ENCODE data around the gene RMI2.
A peak's percentile ranks its signal among the peaks of the same experiment; 100 is the strongest.
"Not testable (repeated sequence)": the region's sequence is repeated elsewhere in the genome, so short reads cannot be mapped to it uniquely, and the experiment has no call there.

RMI2 gene

DNA sequence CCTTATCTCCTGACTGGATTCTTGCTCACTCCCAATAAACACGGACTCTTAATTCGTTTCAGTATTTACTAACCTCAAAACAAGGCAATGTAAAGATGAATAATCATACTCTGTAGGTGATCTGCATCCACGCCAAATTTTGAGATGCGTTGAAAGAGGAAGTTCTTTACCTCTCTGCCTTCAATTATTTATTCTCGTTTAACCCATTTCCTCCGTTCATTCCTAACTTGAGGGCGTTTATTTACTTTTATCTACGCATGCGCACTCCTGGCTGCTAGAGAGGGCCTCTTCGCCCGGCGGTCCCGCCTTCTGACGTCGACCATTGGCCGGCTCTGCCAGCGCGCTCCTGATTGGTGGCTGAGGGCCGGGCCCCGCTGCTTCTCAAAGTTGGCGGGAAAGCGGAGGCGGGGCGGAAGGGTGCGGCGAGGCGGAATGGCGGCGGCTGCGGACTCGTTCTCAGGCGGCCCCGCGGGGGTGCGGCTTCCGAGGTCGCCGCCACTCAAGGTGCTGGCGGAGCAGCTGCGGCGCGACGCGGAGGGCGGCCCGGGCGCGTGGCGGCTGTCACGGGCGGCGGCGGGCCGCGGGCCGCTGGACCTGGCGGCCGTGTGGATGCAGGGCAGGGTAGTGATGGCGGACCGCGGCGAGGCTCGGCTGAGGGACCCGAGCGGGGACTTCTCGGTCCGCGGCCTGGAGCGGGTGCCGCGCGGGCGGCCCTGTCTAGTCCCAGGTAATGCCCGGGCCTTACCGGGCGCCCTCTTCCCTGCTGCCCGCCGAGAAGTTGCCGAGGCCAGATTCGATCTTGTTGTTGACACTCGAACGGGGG, at the start of gene RMI2:
Gene RMI2, plus strand, starts transcription at position 420 of the 823 bp plus-strand sequence. Its CDS starts 13 bp downstream, at position 433.
- DNase-seq (ENCODE audit: low spot score) (peak; percentile 90), FAIRE-seq (peak; percentile 77)

DNA sequence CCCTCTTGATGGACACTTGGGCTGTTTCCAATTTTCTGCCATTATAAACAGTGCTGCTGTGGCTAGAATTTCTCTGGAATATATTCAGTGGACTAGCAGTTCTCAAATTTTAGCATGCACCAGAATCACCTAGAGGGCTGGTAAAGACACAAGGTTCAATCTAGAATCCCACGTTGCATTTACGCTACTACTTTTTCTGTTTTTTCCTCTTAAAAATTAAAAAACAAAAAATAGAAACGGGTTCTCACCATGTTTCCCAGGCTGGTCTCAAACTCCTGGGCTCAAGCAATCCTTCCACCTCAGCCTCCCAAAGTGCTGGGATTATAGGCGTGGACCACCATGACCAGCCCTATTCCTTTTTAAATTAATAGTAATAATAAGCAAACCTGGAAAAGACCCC, 49.6 kb upstream of the RMI2 start:
- FAIRE-seq (no peak), DNase-seq (ENCODE audit: low spot score) (no peak)

DNA sequence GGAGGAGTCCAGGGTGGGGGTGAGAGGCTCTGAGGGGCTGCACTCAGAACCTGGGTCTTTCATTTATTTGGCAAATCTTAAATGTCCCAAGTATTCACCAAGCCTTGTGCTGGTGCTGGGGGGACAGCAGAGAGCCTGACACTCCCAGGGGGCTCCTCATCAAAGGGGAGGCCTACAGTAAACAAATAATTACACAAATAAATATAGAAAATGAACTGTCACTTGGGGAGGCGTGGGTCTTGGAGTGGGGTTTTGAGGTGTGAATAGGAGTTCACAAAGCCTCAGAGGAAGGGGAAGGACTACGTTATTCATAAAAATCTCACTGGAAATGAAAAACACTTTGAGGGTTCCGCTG, 48.9 kb upstream of the RMI2 start:
- DNase-seq (ENCODE audit: low spot score) (no peak), FAIRE-seq (no peak)

DNA sequence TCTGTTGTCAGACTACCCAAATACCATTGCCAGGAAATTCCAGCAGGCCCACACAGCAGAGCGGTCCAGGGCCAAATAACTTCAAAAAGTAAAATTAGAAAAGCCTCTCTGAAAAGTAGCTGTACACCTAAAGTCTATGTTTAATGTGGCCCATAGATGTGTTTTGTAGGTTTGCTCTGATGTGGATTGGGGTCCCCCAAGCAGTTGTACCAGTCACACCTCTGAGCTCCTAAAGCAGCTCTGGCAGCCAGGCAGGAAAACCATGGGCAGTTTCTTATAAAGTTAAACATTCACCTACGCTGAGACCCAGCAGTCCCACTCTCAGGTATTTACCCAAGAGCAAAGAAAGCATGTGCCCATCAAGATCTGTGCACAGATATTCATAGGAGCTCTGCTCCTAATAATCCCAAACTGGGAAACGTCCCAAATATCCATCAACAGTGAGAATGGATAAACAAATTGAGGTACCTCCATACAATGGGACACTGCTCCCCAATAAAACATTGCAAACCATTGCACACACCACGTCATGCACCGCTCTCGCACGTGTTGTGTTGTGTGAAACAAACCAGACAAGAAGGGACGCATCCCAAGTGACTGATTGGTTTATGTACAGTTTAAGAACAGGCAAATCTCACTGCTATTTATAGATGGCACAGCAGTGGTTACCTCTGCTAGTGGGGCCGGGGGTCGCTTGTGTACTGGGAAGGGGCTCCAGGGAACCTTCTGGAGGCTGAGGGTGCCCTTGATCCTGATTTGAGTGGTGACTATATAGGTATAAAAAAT, 48.4 kb upstream of the RMI2 start:
- FAIRE-seq, result no peak

DNA sequence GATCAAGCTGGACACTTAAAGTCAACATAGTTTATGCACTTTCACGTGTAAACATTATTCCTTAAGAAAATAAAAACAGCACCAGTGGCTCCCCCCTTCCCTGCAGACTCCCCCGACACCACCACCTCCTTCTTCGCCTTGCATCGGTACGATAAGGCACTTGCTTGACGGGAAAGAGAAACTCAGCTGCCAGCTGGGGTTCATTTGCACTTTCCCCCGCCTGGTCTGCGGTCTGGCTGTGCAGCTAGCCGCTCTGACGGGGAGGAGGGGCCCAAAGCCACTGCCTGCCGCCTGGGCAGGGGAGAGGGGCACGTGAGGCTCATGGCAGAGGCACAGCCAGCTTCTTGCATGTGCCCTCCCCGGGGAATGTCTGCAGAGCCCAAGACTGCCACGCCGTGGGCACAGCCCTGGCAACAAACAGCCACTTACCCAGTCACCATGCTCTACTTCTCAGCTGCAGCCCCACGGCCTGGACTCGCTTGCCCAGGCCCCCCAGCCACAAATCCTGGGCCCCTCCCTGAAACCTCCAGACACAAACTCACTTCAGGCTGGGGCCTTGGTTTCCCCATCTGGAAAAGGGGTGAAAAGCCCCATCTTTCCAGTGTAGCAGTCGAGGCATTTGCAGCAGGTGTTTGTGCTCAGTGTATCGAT, 47.6 kb upstream of the RMI2 start:
- DNase-seq (ENCODE audit: low spot score), result peak; percentile 37
- FAIRE-seq, result no peak

More for the DNA sequence above, 48.4 kb upstream of the RMI2 start:
- no peak for DNase-seq (ENCODE audit: low spot score)

DNA sequence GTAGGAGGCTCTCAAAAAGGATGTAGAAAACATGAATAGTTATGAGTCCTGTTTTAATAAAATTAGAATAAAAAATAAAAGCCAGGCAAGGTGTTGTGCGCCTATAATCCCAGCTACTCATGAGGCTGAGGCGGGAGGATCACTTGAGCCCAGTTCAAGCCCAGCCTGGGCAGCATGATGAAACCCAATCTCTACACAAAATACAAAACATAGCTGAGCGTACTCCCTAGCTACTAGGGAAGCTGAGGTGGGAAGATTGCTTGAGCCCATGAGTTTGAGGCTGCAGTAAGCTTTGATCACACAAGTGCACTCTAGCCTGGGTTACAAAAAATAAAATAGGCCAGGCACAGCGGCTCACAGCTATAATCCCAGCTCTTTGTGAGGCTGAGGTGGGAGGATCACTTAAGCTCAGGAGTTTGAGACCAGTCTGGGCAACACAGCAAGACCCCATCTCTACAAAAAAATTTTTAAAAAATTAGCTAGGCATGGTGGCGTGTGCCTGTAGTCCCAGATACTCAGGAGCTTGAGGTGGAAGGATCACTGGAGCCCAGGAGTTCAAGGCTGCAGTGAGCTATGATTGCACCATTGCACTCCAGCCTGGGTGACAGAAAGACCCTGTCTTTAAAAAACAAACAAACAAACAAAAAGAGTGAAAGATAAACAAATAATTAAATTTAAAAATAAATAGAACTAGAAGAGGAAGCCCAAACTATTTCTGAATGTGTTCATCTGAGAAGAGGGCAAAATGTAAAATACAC, 46.9 kb upstream of the RMI2 start:
- no peak for DNase-seq (ENCODE audit: low spot score)
- FAIRE-seq, result no peak

DNA sequence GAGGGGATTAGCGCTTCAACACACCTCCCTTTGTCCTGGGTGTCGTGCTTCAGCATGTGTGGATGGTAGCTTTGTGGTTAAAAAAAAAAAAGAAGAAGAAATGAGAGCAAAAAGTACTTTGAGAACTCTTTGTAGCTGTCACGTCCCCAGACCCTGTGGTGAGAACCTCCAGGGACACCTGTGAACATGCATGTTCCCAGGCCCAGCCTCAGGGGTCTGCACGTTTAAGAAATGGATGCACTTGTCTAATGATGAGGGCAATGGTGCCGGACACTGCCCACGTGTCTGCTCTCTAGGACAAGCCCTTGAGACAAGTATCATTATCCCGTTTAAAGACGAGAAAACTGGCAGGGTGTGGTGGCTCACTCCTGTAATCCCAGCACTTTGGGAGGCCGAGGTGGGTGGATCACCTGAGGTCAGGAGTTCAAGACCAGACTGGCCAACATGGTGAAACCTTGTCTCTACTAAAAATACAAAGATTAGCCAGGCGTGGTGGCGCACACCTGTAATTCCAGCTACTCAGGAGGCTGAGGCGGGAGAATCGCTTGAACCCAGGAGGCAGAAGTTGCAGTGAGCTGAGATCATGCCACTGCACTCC, 46.2 kb upstream of the RMI2 start:
- not testable (repeated sequence) for FAIRE-seq; DNase-seq (ENCODE audit: low spot score)

DNA sequence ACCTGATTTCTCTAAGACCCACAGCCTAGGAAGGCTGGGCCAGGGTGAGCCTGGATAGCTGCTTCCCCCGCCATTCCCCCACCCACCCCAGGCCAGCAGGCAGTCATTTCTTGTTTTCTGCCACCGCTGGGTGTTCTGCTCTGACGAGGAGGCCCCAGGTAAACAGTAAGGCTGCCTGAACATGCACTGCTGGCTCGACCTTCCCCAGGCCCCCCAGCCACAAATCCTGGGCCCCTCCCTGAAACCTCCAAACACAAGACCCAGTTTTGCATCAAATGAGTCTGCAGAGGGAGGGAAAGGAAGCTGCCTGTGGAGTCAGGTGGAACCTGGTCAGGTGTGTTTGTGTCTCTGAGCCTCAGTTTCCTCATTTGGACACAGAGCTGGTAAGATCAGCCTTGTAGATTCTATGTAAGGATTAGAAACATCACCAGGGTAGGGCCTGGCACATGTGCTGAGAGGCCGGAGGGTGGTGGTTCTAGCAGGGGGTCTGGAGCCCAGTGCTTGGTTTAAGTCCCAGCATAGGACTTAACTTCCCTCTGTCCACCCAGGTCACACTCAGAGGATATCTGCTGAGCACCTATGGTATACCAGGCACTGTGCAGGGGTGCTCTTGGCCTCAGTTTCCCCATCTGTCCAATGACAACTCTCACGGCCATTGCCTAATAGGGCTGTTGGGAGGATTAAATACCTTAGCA, 45.2 kb upstream of the RMI2 start:
- DNase-seq (ENCODE audit: low spot score) (no peak), FAIRE-seq (no peak)

DNA sequence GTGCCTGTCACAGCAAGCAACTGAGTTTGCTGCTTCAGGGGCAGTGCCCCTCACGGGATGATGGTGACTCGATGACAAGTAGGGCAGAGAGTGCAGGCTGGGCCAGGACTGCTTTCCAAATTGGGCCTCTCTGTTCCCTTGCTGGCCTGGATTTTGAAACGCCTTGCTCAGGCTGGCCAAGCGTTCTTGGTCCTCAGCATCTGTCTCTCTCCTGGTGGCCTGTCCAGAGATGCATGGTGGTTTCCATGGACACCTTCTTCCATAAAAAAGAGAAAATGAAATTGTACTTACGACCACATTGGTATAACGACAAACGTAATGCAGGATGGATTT, 44.7 kb upstream of the RMI2 start:
- FAIRE-seq, result no peak
- no peak for DNase-seq (ENCODE audit: low spot score)

DNA sequence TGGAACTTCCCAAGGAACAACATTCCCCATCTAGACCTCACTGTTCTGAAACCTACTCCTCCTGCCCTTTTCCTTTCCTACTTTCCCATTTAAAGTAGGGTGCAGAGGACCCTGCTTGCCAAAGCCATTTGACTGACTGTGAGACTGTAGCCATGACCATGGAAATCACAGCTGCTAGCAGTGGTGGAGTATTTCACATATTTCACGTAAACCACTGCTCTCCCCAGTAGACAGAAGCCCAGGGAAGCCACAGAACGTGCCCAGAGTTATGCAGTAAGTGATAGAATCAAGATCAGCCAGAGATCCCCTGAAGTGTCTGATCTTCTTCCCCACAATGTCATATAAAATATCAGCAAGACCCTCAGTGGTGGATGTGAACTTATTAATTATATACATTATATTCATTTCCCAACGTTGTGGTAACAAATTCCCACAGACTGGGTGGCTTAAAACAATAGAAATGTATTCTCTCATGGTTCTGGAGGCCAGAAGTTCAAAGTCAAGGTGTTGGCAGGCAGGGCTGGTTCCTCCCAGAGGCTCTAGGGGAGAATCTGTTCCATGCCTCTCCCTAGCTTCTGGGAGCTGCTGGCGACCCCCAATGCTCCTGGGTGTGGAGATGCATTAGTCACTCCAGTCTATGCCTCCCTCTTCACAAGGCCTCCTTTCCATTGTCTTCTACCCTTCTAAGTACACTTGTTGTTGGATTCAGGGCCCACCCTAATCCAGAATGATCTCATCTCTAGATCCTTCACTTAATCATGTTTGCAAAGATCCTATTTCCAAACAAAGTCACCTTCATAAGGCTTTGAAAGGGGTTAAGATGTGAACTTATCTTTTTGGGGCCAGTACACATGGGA, 43.4 kb upstream of the RMI2 start:
- no peak for FAIRE-seq

DNA sequence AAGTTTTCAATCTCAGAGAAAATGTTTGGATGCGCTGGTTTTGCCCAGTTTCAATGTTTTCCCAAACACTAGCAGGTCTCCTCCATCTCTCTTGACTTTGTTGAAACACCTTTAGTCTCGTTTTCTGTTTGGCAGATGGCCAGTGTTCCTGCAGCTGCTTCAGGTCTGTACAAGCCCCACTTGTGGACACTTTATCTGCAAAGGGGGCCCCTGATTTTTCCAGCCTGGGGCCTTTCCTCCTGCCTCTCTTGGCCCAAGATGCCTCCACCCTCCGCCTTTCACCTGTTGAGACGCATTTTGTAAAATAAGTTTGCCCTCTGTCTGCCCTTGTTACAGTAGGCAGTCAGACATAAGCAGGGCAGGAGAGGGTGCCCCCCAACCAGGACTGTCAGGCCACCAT, 42.3 kb upstream of the RMI2 start:
- DNase-seq (ENCODE audit: low spot score) (no peak), FAIRE-seq (no peak)

More for the DNA sequence above, 43.4 kb upstream of the RMI2 start:
- DNase-seq (ENCODE audit: low spot score), result no peak

DNA sequence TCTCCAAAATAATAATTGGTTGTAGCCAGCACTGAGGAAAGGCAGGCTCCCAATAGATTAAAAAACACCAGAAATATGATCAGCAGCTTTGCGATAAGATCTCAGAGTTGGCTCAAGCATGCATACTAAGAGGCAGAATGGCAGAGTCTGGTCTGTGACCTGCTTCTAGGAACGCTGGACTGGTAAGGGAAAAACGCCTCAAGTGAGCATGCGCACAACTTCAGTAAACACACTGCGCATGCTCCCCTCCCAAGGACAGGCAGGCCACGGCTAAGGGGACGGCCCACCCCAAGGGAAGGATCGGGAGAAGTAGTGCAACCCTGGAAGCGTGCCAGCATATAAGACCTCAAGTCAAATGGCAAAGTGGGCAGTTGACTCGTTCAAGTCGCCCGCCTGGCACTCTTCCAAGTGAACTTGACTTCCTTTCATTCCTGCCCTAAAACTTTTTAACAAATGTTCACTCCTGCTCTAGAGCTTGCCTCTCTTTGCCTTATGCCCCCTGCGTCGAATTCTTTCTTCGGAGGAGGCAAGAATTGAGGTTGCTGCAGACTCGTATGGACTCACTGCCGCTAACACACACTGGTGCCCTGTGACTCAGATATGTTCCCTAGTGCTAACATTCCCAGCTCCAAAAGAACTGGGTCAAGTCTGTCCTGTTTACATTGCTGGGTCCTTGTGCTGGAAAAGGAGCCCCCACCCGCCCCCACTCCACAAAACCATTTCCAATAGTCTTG, 41.7 kb upstream of the RMI2 start:
- FAIRE-seq (no peak), DNase-seq (ENCODE audit: low spot score) (no peak)

DNA sequence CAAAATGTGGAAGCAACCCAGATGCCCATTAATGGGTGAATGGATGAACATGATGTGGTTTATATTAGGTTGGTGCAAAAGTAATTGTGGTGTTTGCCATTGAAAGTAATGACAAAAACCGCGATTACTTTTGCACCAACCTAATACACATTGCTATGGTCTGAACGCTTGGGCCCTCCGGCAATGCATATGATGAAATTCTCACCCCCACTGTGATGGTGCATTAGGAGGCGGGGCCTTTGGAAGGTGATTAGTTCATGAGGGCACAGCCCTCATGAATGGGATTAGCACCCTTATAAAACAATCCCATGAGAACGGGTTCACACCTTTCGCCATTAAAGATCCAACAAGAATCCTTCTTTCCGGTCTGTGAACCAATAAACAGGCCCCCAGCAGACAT, 38.9 kb upstream of the RMI2 start:
- DNase-seq (ENCODE audit: low spot score), result no peak
- no peak for FAIRE-seq

DNA sequence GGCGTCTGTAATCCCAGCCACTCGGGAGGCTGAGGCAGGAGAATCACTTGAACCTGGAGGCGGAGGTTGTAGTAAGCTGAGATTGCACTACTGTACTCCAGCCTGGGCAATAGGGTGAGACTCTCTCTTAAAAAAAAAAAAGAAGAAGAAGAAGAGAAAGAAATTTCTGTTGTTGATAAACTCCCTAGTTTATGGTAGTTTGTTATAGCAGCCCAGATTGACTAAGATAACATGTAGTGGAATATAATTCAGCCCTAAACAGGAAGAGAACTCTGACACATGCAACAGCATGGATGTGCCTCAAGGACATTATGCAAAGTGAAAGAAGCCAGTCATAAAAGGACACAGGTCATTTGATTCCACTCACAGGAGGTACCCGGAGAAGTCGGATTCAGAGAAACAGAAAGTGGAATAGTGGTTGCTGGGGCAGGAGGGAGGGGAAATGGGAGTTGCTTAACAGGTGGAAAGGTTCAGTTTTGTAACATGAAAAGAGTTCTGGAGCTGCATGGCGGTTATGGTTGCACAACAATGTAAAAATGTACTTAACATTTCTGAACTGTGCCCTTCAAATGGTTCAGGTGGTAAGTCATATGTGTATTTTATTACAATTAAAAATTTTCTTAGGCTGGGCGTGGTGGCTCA, 38.1 kb upstream of the RMI2 start:
- FAIRE-seq (no peak), DNase-seq (ENCODE audit: low spot score) (no peak)

DNA sequence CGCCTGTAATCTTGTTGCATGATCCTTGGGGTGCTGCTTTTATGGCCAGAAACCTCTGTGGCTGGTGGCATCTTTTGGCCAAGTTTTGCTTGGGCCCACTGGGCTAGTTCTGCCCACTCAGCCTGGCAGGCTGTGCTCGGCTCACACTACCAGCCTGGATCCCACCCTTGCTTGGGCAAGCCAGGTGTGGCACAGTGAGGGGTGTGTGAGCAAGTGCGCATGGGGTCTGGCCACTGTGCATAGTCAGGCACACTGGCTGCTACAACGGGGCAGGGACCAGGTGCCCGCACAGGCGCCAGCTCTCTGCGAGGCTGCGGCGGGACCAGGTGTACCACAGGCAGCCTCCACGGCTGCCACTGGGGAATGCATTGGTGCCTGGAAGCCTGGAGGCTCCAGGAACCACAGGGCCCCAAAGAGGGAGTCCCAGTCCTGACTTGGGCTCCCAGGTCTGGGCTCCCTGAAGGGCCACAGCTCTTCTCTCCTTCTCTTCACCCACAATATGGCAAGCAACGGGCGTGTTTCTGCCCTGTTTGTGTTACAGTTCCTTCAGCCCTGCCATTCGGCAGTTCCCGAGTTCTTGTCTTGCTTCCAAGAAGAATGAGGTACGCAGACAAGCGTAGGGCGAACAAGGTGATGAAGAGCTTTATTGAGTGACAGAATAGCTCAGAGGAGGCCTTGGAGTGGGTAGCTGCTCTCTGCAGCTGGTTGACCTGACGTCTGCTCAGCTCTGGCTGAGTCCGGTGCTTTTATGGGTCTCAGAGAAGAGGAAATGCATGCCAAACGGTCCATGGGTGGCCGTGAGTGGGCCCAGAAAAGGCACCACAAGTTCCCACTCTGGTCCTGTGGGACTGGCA, 37.4 kb upstream of the RMI2 start:
- DNase-seq (ENCODE audit: low spot score) (no peak), FAIRE-seq (no peak)

DNA sequence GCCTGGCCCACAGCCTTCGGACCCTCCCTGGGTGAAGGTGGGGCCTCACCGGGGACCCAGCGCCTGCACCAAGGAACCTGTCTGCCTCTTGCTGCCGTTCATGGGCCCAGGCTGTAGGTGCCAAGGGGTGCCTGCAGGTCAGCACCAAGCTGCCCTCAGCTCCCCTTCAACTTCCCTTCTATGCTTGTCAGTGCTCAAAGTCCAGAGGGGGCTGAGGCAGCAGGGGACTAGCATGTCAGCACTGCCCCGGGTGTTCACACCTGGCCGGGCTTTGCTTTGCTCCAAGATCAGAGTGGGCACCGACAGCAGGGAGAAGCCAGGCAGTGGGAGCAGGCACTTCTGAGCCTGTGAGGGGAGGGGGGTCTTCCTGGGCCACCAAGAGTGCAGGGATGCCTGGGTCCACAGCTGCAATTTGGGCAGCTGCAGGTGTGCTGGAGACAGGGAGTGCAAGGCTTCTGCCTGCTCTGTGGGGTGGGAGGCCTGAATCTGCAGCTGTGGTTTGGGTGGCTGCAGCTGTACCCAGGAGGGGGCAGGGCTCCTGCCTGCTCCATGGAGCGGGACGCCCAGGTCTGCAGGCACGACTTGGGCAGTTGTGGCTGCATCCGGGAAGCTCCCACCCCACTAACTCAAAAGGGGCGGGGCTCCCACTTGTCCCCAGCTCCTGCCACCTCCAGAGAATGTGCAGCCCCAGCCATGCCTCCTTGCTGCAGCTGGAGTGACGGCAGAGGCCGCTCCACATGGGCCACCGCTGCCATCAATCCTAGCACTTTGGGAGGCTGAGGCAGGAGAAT, 36.6 kb upstream of the RMI2 start:
- DNase-seq (ENCODE audit: low spot score) (no peak), FAIRE-seq (no peak)
